Stimulated activated CD4-positive, alpha-beta T cell treated with anti-CD3 and anti-CD28 coated beads, Interleukin-4, amount 100 ng/mL, for 4 hours (primary cell): Measurements from ENCODE around the gene BDH1.
A peak's percentile ranks its signal among the peaks of the same experiment; 100 is the strongest.

Experiments
- DNase-seq, 2 experiments: peaks; one replicate each; pipeline ENCODE4 v3.0.0-alpha.2; 2020

BDH1 gene

GRCh38 chr3:197504641-197505121 is 51.1 kb downstream of the BDH1 start:
- DNase-seq: no peak

GRCh38 chr3:197504229-197504628 is 51.5 kb downstream of the BDH1 start:
- no peak for DNase-seq

- no peak for DNase-seq
These were observed 52.1 kb downstream of the BDH1 start for GRCh38 chr3:197503652-197504051.

GRCh38 chr3:197501879-197502620 is 53.7 kb downstream of the BDH1 start:
- DNase-seq: peak; percentile 9 to 29

GRCh38 chr3:197501496-197501878 is 54.3 kb downstream of the BDH1 start:
- no peak for DNase-seq

- no peak for DNase-seq
These were observed 55.0 kb downstream of the BDH1 start for GRCh38 chr3:197500812-197501211.

GRCh38 chr3:197499427-197499826 is 56.3 kb downstream of the BDH1 start:
- DNase-seq: no peak

GRCh38 chr3:197498499-197499241 is 57.1 kb downstream of the BDH1 start:
- DNase-seq: no peak

GRCh38 chr3:197496746-197497125 is 59.0 kb downstream of the BDH1 start:
- DNase-seq: no peak

- DNase-seq: no peak
These were observed 59.6 kb downstream of the BDH1 start for GRCh38 chr3:197495999-197496745.

GRCh38 chr3:197495499-197495898 is 60.3 kb downstream of the BDH1 start:
- no peak for DNase-seq

- DNase-seq: no peak
These were observed 60.7 kb downstream of the BDH1 start for GRCh38 chr3:197495059-197495455.

GRCh38 chr3:197494366-197495058 is 61.3 kb downstream of the BDH1 start:
- no peak for DNase-seq

- DNase-seq: no peak
These were observed 62.7 kb downstream of the BDH1 start for GRCh38 chr3:197493049-197493448.

- no peak for DNase-seq
These were observed 63.7 kb downstream of the BDH1 start for GRCh38 chr3:197491923-197492664.

- DNase-seq: no peak
These were observed 64.3 kb downstream of the BDH1 start for GRCh38 chr3:197491478-197491877.

- no peak for DNase-seq
These were observed 65.4 kb downstream of the BDH1 start for GRCh38 chr3:197490098-197491058.

- DNase-seq: no peak
These were observed 67.8 kb downstream of the BDH1 start for GRCh38 chr3:197487911-197488391.

GRCh38 chr3:197486861-197487260 is 68.9 kb downstream of the BDH1 start:
- DNase-seq: no peak

- DNase-seq: no peak
These were observed 70.6 kb downstream of the BDH1 start for GRCh38 chr3:197485143-197485542.
